Mesodermal cell (in vitro differentiated cells): Measurements from ENCODE around the gene CSGALNACT2.

Experiments
- H3K27ac ChIP-seq: 2 replicates; pipeline ENCODE4 v1.7.0; 2013; ENCODE audit warnings: mild to moderate bottlenecking, low read depth, low read length, moderate library complexity; ENCODE audit not compliant: severe bottlenecking
- H3K36me3 ChIP-seq: 2 replicates; pipeline ENCODE4 v1.7.1; 2013; ENCODE audit warnings: mild to moderate bottlenecking, low read length, moderate library complexity; ENCODE audit not compliant: control insufficient read depth, insufficient read depth
- H3K4me1 ChIP-seq: one replicate; pipeline ENCODE4 v1.7.1; 2013; ENCODE audit warnings: mild to moderate bottlenecking, low read length; ENCODE audit not compliant: insufficient read depth, control insufficient read depth, poor library complexity, severe bottlenecking
- H3K4me3 ChIP-seq: 2 replicates; pipeline ENCODE4 v1.7.0; 2013; ENCODE audit warnings: low read length, control low read depth, mild to moderate bottlenecking; ENCODE audit not compliant: insufficient read depth, poor library complexity, severe bottlenecking; ENCODE audit errors: extremely low read depth
- H3K9me3 ChIP-seq: 2 replicates; pipeline ENCODE4 v1.7.1; 2013; ENCODE audit warnings: mild to moderate bottlenecking, low read length, moderate library complexity; ENCODE audit not compliant: control insufficient read depth
- WGBS, 2 experiments: methylation state at CpG; one replicate each; pipeline ENCODE4 v1.1.5; 2013; ENCODE audit warnings: missing lambda C conversion rate in 2 of 2; ENCODE audit not compliant: insufficient coverage in 2 of 2; 5-methylcytosine and 5-hydroxymethylcytosine counted together

Gene CSGALNACT2

GRCh38 chr10:43125881-43126731 lies 12.1 kb upstream of the CSGALNACT2 start:
- WGBS, 2 experiments = 91 to 93% methylated on average over 18 to 21 of the region's 23 CpGs
- H3K9me3 ChIP-seq = no peaks in the 10 kb centered on the region
- H3K36me3 ChIP-seq = no peaks in the 10 kb centered on the region
- H3K4me1 ChIP-seq = peaks cover 31% of the 10 kb centered on the region
- no peak overlapping the region for H3K27ac ChIP-seq
- no peak overlapping the region for H3K4me3 ChIP-seq

GRCh38 chr10:43126759-43127424 lies 11.4 kb upstream of the CSGALNACT2 start:
- H3K4me1 ChIP-seq = peaks cover 23% of the 10 kb centered on the region
- H3K27ac ChIP-seq = no peak overlapping the region
- WGBS, 2 experiments = 89 to 96% methylated on average over 3 to 4 of the region's 7 CpGs
- no peak overlapping the region for H3K4me3 ChIP-seq
- H3K36me3 ChIP-seq = no peaks in the 10 kb centered on the region
- H3K9me3 ChIP-seq = no peaks in the 10 kb centered on the region

GRCh38 chr10:43127442-43127841 lies 10.8 kb upstream of the CSGALNACT2 start:
- WGBS, 2 experiments = 93 to 95% methylated on average over 9 of the region's 9 CpGs
- H3K4me1 ChIP-seq = peaks cover 22% of the 10 kb centered on the region

GRCh38 chr10:43128331-43128730 lies 9.9 kb upstream of the CSGALNACT2 start:
- no peaks in the 10 kb centered on the region for H3K36me3 ChIP-seq
- no peak overlapping the region for H3K4me3 ChIP-seq
- WGBS, 2 experiments = 76 to 77% methylated on average over 6 to 7 of the region's 8 CpGs
- H3K27ac ChIP-seq = no peak overlapping the region
- no peaks in the 10 kb centered on the region for H3K9me3 ChIP-seq
- H3K4me1 ChIP-seq = peaks cover 22% of the 10 kb centered on the region

More at GRCh38 chr10:43127442-43127841, 10.8 kb upstream of the CSGALNACT2 start:
- no peak overlapping the region for H3K27ac ChIP-seq
- H3K9me3 ChIP-seq = no peaks in the 10 kb centered on the region
- H3K4me3 ChIP-seq = no peak overlapping the region
- no peaks in the 10 kb centered on the region for H3K36me3 ChIP-seq

DNA sequence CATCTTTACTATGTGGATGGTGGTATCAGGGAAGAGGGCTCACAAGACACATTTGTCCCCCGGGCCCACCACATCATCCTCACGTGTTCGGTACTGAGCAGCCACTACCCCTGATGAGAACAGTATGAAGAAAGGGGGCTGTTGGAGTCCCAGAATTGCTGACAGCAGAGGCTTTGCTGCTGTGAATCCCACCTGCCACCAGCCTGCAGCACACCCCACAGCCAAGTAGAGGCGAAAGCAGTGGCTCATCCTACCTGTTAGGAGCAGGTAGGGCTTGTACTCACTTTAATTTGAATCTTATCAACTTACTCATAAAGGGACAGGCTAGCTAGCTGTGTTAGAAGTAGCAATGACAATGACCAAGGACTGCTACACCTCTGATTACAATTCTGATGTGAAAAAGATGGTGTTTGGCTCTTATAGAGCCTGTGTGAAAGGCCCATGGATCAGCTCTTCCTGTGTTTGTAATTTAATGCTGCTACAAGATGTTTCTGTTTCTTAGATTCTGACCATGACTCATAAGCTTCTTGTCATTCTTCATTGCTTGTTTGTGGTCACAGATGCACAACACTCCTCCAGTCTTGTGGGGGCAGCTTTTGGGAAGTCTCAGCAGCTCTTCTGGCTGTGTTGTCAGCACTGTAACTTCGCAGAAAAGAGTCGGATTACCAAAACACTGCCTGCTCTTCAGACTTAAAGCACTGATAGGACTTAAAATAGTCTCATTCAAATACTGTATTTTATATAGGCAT lies 9.1 kb upstream of the CSGALNACT2 start:
- no peak overlapping the region for H3K4me3 ChIP-seq
- H3K4me1 ChIP-seq = peaks cover 22% of the 10 kb centered on the region
- 93 to 100% methylated on average over 3 of the region's 6 CpGs for WGBS, 2 experiments

DNA sequence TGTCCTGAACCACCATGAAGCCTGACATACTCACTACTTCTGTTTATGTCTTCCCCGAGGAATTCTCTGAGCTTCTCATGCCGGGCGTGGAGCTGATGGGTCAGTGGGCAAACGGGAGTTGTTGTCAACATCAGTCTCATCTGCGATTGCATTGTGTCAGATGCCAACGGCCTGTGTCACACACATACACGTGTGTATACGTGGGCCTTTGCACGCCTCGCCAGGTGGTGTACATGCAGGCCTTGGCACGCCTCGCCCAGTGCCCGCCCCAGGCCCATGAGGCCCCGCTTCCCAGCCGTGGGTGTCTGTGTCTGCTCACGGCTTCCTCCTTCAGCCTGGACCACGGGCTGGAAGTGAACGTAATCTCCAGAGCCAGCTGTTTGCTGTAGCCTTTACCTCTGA lies 7.5 kb upstream of the CSGALNACT2 start:
- WGBS, 2 experiments = 93 to 95% methylated on average over 17 to 18 of the region's 18 CpGs
- no peak overlapping the region for H3K27ac ChIP-seq

More for the DNA sequence above, 9.1 kb upstream of the CSGALNACT2 start:
- no peaks in the 10 kb centered on the region for H3K9me3 ChIP-seq
- H3K27ac ChIP-seq = peak overlapping the region; percentile 37
- H3K36me3 ChIP-seq = no peaks in the 10 kb centered on the region

GRCh38 chr10:43131256-43131655 lies 7.0 kb upstream of the CSGALNACT2 start:
- peaks cover 22% of the 10 kb centered on the region for H3K4me1 ChIP-seq
- H3K4me3 ChIP-seq = no peak overlapping the region
- H3K27ac ChIP-seq = no peak overlapping the region
- 90 to 97% methylated on average over 5 to 7 of the region's 11 CpGs for WGBS, 2 experiments
- H3K36me3 ChIP-seq = no peaks in the 10 kb centered on the region
- H3K9me3 ChIP-seq = no peaks in the 10 kb centered on the region

More for the DNA sequence above, 7.5 kb upstream of the CSGALNACT2 start:
- H3K36me3 ChIP-seq = no peaks in the 10 kb centered on the region
- peaks cover 22% of the 10 kb centered on the region for H3K4me1 ChIP-seq
- no peaks in the 10 kb centered on the region for H3K9me3 ChIP-seq
- no peak overlapping the region for H3K4me3 ChIP-seq

GRCh38 chr10:43131906-43132305 lies 6.3 kb upstream of the CSGALNACT2 start:
- Histone ChIP-seq H3K9me3 (no peaks in the 10 kb centered on the region), H3K4me1 (peaks cover 22% of the 10 kb centered on the region), H3K36me3 (no peaks in the 10 kb centered on the region), H3K27ac (no peak overlapping the region), H3K4me3 (no peak overlapping the region)
- 87 to 98% methylated on average over 6 of the region's 6 CpGs for WGBS, 2 experiments

GRCh38 chr10:43132867-43133787 lies 5.1 kb upstream of the CSGALNACT2 start:
- 78 to 84% methylated on average over 1 to 2 of the region's 3 CpGs for WGBS, 2 experiments

More at GRCh38 chr10:43132867-43133787, 5.1 kb upstream of the CSGALNACT2 start:
- Histone ChIP-seq H3K9me3 (no peaks in the 10 kb centered on the region), H3K4me3 (no peak overlapping the region), H3K36me3 (no peaks in the 10 kb centered on the region), H3K27ac (no peak overlapping the region), H3K4me1 (peaks cover 22% of the 10 kb centered on the region)
